Neuronal stem cell (in vitro differentiated cells): ENCODE results near the gene PLEKHA6.

Experiments
- DNase-seq: peaks from one replicate; pipeline ENCODE4 v3.0.0-alpha.2; 2013; ENCODE audit warnings: low spot score
- H2AFZ ChIP-seq: one replicate; pipeline ENCODE4 v1.6.1; 2013; ENCODE audit warnings: mild to moderate bottlenecking, low read length, inconsistent platforms
- H2AK5ac ChIP-seq: 2 replicates; pipeline ENCODE4 v1.6.1; 2013; ENCODE audit warnings: low read depth, mild to moderate bottlenecking, inconsistent platforms, low read length, moderate library complexity, mixed read lengths
- H2BK120ac ChIP-seq: 2 replicates; pipeline ENCODE4 v1.6.1; 2013; ENCODE audit warnings: low read depth, mild to moderate bottlenecking, inconsistent platforms, low read length, moderate library complexity, mixed read lengths
- H2BK12ac ChIP-seq: one replicate; pipeline ENCODE4 v1.6.1; 2013; ENCODE audit warnings: low read length, inconsistent platforms
- H2BK15ac ChIP-seq: 2 replicates; pipeline ENCODE4 v1.6.1; 2013; ENCODE audit warnings: mild to moderate bottlenecking, low read length, inconsistent platforms, mixed read lengths
- H2BK5ac ChIP-seq: one replicate; pipeline ENCODE4 v1.6.1; 2013; ENCODE audit warnings: inconsistent platforms, mild to moderate bottlenecking, low read length, moderate library complexity
- H3K14ac ChIP-seq: one replicate; pipeline ENCODE4 v1.6.1; 2013; ENCODE audit warnings: low read length, inconsistent platforms
- H3K18ac ChIP-seq: 2 replicates; pipeline ENCODE4 v1.6.1; 2013; ENCODE audit warnings: low read length, inconsistent platforms
- H3K23ac ChIP-seq: 2 replicates; pipeline ENCODE4 v1.6.1; 2013; ENCODE audit warnings: low read depth, mild to moderate bottlenecking, mixed read lengths, low read length, inconsistent platforms; ENCODE audit not compliant: poor library complexity
- H3K27ac ChIP-seq: replicated peaks from 3 replicates; pipeline ENCODE4 v1.5.1; 2013; ENCODE audit warnings: low read length, inconsistent platforms
- H3K27me3 ChIP-seq, 3 experiments: 2 replicates each; pipeline ENCODE4 v1.6.1; 2013; ENCODE audit warnings: low read length in 3 of 3, mild to moderate bottlenecking in 2 of 3, inconsistent platforms in 1 of 3, low read depth in 1 of 3, mixed read lengths in 1 of 3, moderate library complexity in 1 of 3; ENCODE audit not compliant: control insufficient read depth in 3 of 3, insufficient read depth in 3 of 3
- H3K36me3 ChIP-seq, 2 donors: replicated peaks in 1 of 2; 2 replicates each; pipeline ENCODE4 v1.6.1; 2013; ENCODE audit warnings: low read length in 2 of 2; ENCODE audit not compliant: control insufficient read depth in 2 of 2, insufficient read depth in 2 of 2
- H3K4ac ChIP-seq: 2 replicates; pipeline ENCODE4 v1.6.1; 2013; ENCODE audit warnings: inconsistent platforms, mild to moderate bottlenecking, low read length, moderate library complexity
- H3K4me1 ChIP-seq, 2 donors: 1 replicate in 1 of 2; 2 replicates in 1 of 2; pipeline ENCODE4 v1.6.1; 2013; ENCODE audit warnings: low read length in 2 of 2, low read depth in 1 of 2; ENCODE audit not compliant: control insufficient read depth in 2 of 2, insufficient read depth in 1 of 2
- H3K4me2 ChIP-seq: one replicate; pipeline ENCODE4 v1.6.1; 2013; ENCODE audit warnings: mild to moderate bottlenecking, low read length, inconsistent platforms; ENCODE audit not compliant: insufficient read depth, poor library complexity, severe bottlenecking
- H3K4me3 ChIP-seq, 2 donors: 2 replicates each; pipeline ENCODE4 v1.5.1; 2013; ENCODE audit warnings: low read length in 2 of 2, mild to moderate bottlenecking in 2 of 2, inconsistent platforms in 1 of 2, moderate library complexity in 1 of 2
- H3K79me1 ChIP-seq: one replicate; pipeline ENCODE4 v1.6.1; 2013; ENCODE audit warnings: low read depth, mild to moderate bottlenecking, inconsistent platforms, low read length, moderate library complexity
- H3K9ac ChIP-seq: one replicate; pipeline ENCODE4 v1.6.1; 2013; ENCODE audit warnings: mild to moderate bottlenecking, low read depth, low read length, inconsistent platforms; ENCODE audit not compliant: poor library complexity
- H3K9me3 ChIP-seq, 2 donors: replicated peaks in 1 of 2; 2 replicates each; pipeline versions ENCODE3 to v1.6.1; 2013; ENCODE audit warnings: low read length in 2 of 2, mild to moderate bottlenecking in 2 of 2, inconsistent platforms in 1 of 2, low read depth in 1 of 2, mixed read lengths in 1 of 2, moderate library complexity in 1 of 2; ENCODE audit not compliant: control insufficient read depth in 2 of 2, insufficient read depth in 1 of 2
- H4K8ac ChIP-seq: one replicate; pipeline ENCODE4 v1.6.1; 2013; ENCODE audit warnings: low read depth, mild to moderate bottlenecking, inconsistent platforms, low read length, moderate library complexity
- H4K91ac ChIP-seq: one replicate; pipeline ENCODE4 v1.6.1; 2013; ENCODE audit warnings: low read length, low read depth, mild to moderate bottlenecking, inconsistent platforms; ENCODE audit not compliant: poor library complexity
- WGBS, 2 donors: extraction: QIAGEN DNeasy Blood & Tissue Kit; methylation state at CpG; one replicate each; pipeline ENCODE4 v1.1.7; 2013; ENCODE audit warnings: missing lambda C conversion rate in 2 of 2, mixed read lengths in 1 of 2; ENCODE audit not compliant: insufficient read length in 2 of 2, insufficient replicate concordance in 1 of 2; ENCODE audit errors: extremely low coverage in 2 of 2; 5-methylcytosine and 5-hydroxymethylcytosine counted together

PLEKHA6 gene

GRCh38 chr1:204287466-204287891 lies 72.2 kb downstream of the PLEKHA6 start:
- no peak overlapping the region for H2BK15ac ChIP-seq
- no peak overlapping the region for H3K9ac ChIP-seq
- DNase-seq, result no peak
- peak overlapping the region; percentile 32 for H3K18ac ChIP-seq
- no peak overlapping the region for H3K14ac ChIP-seq
- no peak overlapping the region for H2AK5ac ChIP-seq
- no peak overlapping the region for H4K91ac ChIP-seq
- H3K4me2 ChIP-seq, result no peak overlapping the region
- H2AFZ ChIP-seq, result peak overlapping the region; percentile 72
- H3K79me1 ChIP-seq, result no peaks in the 10 kb centered on the region
- H3K4ac ChIP-seq, result no peak overlapping the region
- no peak overlapping the region for H2BK12ac ChIP-seq
- H3K9me3 ChIP-seq, result no peaks in the 10 kb centered on the region
- H3K36me3 ChIP-seq, result no peaks in the 10 kb centered on the region
- no peak overlapping the region for H2BK120ac ChIP-seq
- no peak overlapping the region for H3K4me3 ChIP-seq
- peaks cover 16 to 17% of the 10 kb centered on the region in 2 donors for H3K4me1 ChIP-seq
- no peak overlapping the region for H3K27ac ChIP-seq
- H4K8ac ChIP-seq, result no peak overlapping the region
- peaks cover 0 to 2% (median 0%) of the 10 kb centered on the region in 3 experiments for H3K27me3 ChIP-seq
- no peak overlapping the region for H3K23ac ChIP-seq
- WGBS, 2 donors, result no CpG with 5 or more reads among the region's 8 CpGs
- H2BK5ac ChIP-seq, result no peak overlapping the region

- no peaks in the 10 kb centered on the region for H3K79me1 ChIP-seq
- peaks cover 16 to 17% of the 10 kb centered on the region in 2 donors for H3K4me1 ChIP-seq
- no peak overlapping the region for H4K8ac ChIP-seq
- peak overlapping the region; percentile 72 for H2AFZ ChIP-seq
- H2BK12ac ChIP-seq, result peak overlapping the region; percentile 82
- H3K27me3 ChIP-seq, result peaks cover 0 to 2% (median 0%) of the 10 kb centered on the region in 3 experiments
- no peak overlapping the region for H4K91ac ChIP-seq
- peak overlapping the region; percentile 11 for H3K18ac ChIP-seq
- no peak overlapping the region for H3K23ac ChIP-seq
- WGBS, 2 donors, result no CpG with 5 or more reads among the region's 8 CpGs
- H3K4ac ChIP-seq, result no peak overlapping the region
- no peak overlapping the region for H3K4me2 ChIP-seq
- H2BK5ac ChIP-seq, result no peak overlapping the region
- H3K36me3 ChIP-seq, result no peaks in the 10 kb centered on the region
- H3K9me3 ChIP-seq, result no peaks in the 10 kb centered on the region
- no peak overlapping the region for H2AK5ac ChIP-seq
- H3K27ac ChIP-seq, result no peak overlapping the region
- no peak for DNase-seq
- no peak overlapping the region for H3K14ac ChIP-seq
- no peak overlapping the region for H2BK120ac ChIP-seq
- H3K4me3 ChIP-seq, result no peak overlapping the region
- H3K9ac ChIP-seq, result peak overlapping the region; percentile 50
- H2BK15ac ChIP-seq, result no peak overlapping the region
Measured at GRCh38 chr1:204286831-204287421, 72.8 kb downstream of the PLEKHA6 start.

DNA sequence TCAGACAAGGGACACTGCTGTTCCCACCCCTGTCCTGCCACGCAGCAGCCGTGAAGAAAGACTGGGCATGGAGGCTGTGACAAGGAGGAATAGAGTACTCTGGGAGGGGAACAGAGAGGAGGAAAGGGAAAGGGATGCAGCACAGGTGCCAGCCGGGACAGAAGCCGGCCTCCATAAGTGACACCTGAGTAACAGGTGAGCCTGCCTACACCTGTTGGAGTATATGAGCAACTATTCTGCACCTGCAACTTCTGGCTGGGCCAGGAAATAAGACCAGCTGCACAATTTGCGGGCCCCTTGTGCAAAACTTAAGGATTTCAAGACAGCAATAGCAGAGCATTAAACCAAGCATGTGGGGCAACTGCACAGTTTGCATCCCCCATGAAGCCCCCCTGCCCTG lies 73.4 kb downstream of the PLEKHA6 start:
- H3K4me3 ChIP-seq, result no peak overlapping the region
- no peaks in the 10 kb centered on the region for H3K36me3 ChIP-seq
- no peak overlapping the region for H3K14ac ChIP-seq
- no peak for DNase-seq
- H2BK12ac ChIP-seq, result no peak overlapping the region
- no peaks in the 10 kb centered on the region for H3K79me1 ChIP-seq
- WGBS, 2 donors, result no CpG with 5 or more reads among the region's 5 CpGs
- H4K91ac ChIP-seq, result no peak overlapping the region
- H3K4me2 ChIP-seq, result no peak overlapping the region
- H3K27me3 ChIP-seq, result peaks cover 0 to 2% (median 0%) of the 10 kb centered on the region in 3 experiments
- H2AK5ac ChIP-seq, result peak overlapping the region; percentile 60
- H2BK120ac ChIP-seq, result no peak overlapping the region
- H3K9me3 ChIP-seq, result no peaks in the 10 kb centered on the region
- H3K9ac ChIP-seq, result no peak overlapping the region
- H2BK15ac ChIP-seq, result no peak overlapping the region
- H3K27ac ChIP-seq, result no peak overlapping the region
- H3K4me1 ChIP-seq, result peaks cover 16 to 17% of the 10 kb centered on the region in 2 donors
- H2AFZ ChIP-seq, result no peak overlapping the region
- H3K18ac ChIP-seq, result no peak overlapping the region
- no peak overlapping the region for H3K4ac ChIP-seq
- peak overlapping the region; percentile 83 for H3K23ac ChIP-seq
- no peak overlapping the region for H2BK5ac ChIP-seq
- H4K8ac ChIP-seq, result no peak overlapping the region

GRCh38 chr1:204285436-204286305 lies 74.1 kb downstream of the PLEKHA6 start:
- Histone ChIP-seq H2BK12ac (no peak overlapping the region), H3K9me3 (no peaks in the 10 kb centered on the region), H3K4ac (no peak overlapping the region), H2BK5ac (no peak overlapping the region), H2BK120ac (no peak overlapping the region), H4K91ac (no peak overlapping the region), H3K79me1 (no peaks in the 10 kb centered on the region), H3K27me3 (peaks cover 0 to 2% (median 0%) of the 10 kb centered on the region in 3 experiments), H3K4me1 (peaks cover 17 to 18% of the 10 kb centered on the region in 2 donors), H2BK15ac (peak overlapping the region; percentile 31), H3K18ac (no peak overlapping the region), H3K36me3 (no peaks in the 10 kb centered on the region), H3K4me2 (no peak overlapping the region), H2AFZ (no peak overlapping the region), H3K23ac (peak overlapping the region; percentile 83), H3K27ac (no peak overlapping the region), H3K14ac (no peak overlapping the region), H4K8ac (no peak overlapping the region), H2AK5ac (peak overlapping the region; percentile 60), H3K4me3 (no peak overlapping the region), H3K9ac (peak overlapping the region; percentile 50)
- no peak for DNase-seq
- WGBS, 2 donors, result no CpG with 5 or more reads among the region's 13 CpGs
